HG02623 (cell line): ENCODE results near the gene PIEZO1.

Source experiments
- ATAC-seq: cut with Tn5 transposase; IDR thresholded peaks from one replicate; pipeline ENCODE4 v1.9.1; 2021; ENCODE audit warnings: moderate library complexity; ENCODE audit not compliant: unreplicated experiment

PIEZO1 gene

DNA sequence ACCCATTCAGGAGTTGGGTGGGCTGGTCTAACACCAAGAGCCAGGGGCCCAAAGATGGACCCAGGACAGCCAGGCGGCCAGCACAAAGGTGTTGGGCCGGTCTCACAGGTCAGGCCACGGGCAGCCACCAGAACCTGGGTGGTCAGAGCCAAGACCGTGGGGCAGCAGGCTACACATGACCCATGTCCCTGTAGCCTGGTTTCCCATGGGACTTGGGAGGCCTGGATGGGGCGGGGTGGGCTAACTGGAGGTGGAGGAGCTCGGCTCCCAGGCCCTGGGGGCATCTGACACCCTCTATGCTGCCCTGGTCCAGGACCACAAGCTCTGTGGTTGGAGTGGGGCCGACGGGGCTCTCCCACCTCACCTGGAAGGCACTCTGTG lies 61.5 kb downstream of the PIEZO1 start:
- ATAC-seq: no peak

DNA sequence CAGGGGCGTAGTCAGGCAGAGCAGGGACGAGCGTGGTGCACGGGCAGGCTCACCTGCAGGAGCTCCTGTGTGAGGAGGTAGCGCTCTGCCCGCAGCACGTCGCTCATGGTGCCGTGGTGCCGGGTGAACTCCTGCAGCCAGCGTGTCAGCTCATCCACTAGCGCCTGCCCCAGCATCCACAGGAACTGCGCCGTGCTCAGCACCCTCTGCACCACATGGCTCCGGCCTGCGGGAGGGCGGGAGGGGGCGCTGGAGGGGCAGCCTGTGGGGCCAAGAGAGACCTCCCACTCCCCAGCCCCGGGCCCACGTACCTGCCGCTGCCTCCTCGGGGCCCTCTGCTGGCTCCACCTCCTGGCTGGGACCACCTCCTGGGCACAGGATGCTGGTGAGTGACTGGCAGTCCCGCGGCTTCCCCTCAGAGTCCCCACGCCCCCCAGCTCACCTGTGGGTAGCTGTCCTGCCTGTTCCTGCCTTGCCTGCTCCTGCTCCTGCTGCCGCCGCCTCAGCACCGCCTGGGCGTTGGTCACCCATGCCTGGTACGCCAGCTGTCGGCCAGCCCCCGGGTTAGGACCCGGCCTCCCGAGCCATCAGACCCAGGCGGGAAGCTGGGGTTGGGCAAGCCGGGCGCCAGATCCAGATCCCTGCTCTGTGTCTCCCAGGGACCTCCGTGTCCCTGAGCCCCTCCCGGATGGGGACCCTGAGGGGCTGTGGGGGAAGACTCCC lies 62.1 kb downstream of the PIEZO1 start:
- no peak for ATAC-seq

DNA sequence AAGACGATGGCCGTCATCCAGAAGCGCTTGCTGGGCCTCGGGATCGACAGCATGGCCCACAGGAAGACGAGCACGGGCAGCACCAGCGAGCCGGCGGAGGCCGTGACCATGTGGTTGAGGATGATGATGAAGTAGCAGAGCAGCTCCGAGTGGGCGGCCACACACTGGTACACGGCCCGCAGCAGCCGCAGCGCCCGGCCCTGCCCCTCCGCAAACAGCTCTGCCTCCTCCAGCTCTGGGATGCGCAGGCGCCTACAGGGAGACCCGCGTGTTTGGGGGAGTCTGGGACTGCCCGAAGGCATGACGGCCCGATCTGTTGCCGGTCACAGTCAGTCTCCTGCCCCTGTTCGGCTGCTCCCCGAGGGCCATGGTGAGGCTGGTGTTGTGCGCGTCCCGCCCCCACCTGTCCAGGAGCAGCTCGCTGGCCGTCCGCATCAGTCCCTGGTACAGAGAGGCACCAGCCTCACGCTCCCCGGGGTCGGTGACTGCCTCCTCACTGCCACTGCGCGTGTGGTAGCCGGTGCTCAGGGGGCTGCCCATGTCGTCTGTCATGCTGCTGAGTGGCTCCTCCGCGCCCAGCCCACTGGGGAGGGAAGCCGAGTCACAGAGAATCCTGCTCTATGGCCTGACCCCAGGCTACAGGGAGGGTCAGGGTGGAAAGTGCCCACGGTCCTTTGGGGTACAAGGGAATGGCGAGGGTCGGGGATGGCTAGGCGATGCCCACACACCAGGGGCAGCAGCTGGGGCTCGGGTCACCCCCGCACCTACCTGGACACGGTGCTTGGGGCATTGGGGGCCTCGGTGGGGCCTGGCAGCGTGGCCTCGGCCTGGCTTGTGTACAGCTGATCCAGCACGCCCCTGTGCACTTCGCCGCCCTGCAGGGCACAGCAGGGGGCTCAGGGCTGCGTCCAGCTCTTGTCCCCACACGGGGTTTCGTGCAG lies 62.9 kb downstream of the PIEZO1 start:
- ATAC-seq: no peak

DNA sequence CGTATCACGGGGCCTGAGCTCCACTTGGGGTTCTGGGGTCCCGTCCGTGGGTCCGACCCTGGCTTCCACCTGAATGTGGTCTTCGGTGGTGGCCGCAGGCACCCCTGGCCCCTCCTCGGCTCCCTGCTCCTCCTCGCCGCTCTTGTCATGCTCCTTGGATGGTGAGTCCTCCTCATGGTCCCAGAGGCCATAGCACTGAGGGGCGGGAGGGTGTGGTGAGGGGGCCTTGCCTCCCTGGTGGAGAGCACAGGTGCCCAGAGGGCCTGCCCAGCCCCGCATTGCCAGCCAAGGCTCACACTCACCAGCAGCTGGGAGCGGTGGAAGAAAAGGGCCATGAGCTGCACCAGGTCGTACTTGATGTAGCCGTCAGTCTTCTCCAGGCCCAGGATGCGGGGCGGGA lies 63.8 kb downstream of the PIEZO1 start:
- no peak for ATAC-seq

DNA sequence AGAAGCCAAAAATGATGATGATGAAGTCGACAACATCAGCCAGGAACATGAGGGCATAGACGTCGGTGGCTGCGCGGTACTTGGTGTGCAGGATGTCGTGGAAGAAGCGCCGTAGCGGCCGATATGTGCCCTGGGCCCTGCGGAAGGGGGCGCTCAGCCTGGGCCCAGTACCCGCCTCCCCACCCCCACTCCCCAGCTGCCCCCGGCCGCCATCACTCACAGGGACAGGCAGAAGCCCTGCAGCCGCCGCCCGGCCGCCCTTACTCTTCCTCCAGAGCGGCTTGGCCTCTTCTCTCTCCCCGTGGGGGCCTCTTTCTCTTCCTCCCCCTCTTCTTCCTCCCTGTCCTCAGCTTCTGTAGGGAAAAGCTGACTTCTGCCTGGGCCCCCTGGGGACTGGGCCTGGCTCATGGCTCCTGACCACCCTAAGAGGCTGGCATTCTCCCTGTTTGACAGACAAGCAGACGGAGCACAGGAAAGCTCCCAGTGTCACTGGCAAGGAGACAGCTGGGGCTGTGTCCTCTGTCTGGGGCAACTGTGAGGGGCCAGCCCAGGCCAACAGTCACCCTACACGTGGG lies 64.5 kb downstream of the PIEZO1 start:
- no peak for ATAC-seq

DNA sequence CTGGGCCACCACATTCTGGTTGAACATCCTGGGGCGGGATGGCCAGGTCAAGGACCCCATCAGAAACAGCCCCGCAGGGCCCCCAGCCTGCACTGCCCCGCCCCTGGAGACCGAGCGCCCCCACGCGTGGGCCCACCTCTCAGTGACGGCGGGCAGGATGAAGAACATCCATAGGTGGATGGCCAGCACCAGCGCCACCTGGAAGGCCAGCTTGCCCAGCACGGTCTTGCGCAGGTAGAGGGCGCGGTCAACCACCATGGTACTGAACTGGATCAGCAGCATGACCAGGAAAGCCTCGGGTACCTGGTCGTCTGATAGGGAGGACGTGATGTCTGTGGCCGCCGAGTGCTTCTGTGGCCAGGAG lies 65.1 kb downstream of the PIEZO1 start:
- no peak for ATAC-seq

DNA sequence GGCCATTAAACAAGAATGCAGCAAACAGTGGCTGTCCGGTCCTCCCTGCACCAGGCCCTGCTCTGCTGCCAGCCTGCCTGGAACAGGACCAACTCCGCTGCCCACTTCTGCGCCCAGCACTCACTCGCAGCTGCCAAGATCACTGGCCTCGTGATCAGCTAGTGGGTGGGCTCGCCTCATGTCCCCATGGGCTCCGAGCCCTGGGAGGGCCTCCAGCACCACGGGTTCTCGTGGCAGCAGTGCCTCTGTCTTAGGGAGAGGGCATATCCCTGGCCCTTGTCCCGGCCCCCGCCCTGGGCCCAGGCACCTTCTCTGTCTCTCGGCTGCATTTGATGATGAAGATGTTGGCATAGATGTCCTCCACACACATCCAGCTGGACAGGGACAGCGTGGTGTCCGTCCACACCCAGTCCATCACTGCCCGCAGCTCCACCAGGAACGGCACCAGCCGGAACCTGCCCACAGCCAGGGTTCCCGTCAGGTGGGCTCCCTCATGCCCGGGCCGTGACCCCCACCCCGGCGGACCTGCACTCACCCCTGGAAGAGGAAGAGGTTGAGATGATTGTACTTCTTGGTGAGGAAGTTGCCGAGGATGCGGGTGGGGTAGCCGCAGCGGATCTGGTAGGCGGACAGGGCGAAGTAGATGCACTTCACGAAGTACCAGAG lies 65.6 kb downstream of the PIEZO1 start:
- ATAC-seq: no peak

DNA sequence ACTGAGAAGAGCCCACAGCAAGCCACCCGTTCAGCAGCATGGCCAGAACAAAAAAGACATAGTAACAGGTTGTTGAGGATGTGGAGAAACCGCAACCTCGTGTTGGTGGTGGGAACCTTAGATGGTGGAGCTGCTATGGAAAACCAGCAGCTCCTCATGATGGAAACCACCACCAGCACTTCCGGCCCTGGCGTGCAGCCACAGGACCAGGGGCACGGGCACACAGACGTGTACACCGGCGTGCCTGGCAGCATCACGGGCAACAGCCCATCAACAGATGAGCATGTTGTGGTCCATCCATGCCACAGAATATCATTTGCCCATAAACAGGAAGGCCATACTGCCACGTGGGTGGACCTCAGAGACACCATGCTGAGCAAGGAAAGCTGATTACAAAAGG lies 66.8 kb downstream of the PIEZO1 start:
- ATAC-seq: no peak

DNA sequence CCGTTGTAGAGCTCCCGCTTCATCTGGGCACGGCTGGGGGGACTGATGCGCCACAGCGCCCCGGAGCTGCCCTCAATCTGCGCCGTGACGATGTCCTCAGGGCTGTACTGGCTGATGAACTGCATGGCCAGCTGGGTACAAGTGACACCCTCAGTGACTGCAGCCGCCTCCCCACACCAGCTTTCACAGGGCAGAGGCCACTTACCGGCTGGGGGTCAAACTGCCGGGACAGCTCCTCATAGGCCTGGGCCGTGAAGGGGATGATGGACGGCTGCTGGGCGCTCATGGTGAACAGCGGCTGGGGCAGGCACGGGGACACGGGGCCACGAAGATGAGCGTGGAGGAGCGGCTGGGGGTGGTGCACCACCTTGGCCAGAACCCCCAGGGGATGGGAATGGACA lies 68.4 kb downstream of the PIEZO1 start:
- ATAC-seq: no peak

DNA sequence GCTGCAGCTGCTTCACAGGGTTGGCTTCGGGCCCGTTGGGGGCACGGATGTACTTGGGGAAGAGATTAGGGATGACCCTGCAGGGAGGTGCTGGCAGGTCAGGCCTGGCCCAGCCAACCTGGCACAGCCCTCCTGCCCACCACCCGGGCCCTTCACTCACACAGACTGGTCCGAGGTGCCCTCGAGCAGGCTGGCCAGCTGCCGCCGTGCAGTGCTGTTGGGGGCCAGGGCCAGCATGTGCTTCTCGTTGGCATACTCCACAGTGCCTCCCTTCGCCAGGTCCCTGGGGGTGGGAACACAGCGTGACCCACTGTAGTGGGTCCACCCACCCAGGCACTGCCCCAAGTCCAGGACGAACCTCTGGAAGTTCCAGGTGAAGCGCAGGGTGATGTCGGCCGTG lies 68.8 kb downstream of the PIEZO1 start:
- no peak for ATAC-seq

DNA sequence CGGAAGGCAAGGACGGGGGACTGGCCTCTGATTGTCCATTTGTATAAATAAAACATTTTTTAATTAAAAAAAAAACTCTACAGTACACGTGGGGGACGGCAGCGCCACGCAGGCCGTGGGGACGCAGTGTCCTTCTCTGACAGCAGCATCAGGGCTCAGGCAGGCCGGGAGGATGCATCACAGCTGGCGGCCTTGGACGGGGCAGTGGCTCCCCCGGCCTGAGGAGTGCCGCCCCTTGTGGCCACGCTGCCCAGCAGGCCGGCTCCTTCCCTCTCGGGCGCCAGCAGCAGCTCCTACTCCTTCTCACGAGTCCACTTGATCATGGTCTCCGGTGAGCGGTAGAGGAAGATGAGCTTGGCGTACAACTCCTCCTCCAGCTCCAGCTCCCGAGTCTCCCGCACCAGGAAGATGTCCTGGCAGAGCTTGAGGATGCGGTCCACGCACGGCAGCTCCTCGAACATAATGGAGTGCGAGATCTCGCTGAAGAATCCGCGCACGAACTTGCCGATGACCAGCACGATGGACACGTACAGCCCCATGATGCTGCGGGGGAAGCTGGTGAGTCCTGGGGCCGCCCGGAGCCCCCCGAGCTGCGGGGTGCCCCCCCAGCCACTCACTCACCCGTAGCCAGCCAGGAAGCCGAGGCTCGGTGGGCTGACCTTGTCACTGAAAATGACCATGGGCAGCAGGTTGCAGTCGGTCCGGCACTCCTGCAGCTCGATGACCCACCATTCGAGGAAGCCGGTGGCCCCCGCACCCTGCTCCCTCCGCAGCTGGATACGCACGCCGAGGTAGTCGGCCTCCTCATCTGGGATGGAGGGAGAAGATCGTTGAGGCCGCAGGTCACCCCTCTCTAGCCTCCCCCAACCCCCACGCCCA lies 69.5 kb downstream of the PIEZO1 start:
- ATAC-seq: no peak

DNA sequence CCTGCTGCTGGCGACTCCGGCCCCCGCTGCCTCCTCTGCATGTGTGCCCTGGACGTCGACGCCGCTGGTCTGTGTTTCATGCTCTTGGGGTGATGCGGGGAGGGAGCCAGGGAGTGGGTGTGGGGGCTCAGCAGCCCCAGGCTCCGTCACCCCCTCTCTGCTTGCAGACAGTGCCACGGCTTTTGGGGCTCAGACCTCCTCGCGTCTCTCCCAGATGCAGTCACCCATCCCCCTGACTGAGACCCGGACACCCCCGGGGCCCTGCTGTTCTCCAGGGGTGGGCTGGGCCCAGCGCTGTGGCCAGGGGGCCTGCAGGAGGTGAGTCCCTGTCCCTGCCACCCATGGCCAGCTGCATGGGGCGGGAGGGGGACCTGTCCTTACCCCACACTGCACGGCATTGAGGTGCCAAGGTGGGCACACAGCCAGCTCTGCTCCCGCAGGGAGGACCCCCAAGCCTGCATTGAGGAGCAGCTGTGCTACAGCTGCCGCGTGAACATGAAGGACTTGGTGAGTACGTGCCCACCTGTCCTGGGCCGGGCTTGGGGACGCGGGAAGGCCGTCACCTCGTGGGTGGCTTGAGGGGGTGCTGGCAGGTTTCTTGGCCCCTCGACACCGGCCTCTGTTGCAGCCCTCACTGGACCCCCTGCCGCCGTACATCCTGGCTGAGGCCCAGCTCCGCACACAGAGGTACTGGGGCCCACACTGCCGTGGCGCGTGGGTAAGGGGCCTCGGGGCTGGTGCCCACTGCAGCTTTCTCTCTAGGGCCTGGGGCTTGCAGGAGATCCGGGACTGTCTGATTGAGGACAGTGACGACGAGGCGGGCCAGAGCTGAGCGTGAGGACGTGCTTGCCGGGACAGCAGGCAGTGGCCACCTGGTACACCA lies 70.4 kb downstream of the PIEZO1 start:
- no peak for ATAC-seq

DNA sequence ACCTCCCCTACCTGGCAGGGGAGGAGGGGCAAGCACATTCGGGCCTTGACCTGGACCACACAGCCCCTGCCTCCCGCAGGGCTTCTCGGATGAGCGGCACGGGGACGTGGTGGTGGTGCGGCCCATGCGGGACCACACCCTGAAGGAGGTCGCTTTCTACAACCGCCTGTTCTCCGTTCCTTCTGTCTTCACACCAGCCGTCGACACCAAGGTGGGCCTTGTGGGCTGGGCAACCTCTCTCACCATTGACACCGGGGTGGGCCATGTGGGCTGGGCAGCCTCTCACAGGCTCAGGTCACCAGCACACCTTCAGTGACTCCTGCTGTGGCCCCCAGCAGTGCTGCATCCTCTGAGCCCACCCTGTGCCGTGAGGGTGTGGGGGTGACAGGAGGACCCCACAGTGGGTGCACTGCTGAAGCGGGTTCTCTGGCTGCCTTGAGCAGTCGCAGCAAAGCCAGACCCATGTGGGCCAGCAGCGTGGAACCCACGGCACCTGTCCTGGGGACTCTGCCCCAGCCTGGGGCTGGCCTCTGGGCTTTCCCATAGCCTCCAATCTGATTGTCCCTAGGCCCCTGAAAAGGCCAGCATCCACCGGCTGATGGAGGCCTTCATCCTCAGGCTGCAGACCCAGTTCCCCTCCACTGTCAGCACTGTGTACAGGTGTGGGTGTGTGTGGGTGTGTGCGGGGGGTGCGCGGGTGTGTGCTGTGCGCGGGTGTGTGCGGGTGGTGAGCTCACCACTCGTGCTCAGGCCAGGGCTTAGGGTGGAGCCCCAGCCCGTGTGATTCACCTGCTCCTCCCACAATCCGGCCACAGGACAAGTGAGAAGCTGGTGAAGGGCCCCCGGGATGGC lies 71.2 kb downstream of the PIEZO1 start:
- ATAC-seq: no peak

DNA sequence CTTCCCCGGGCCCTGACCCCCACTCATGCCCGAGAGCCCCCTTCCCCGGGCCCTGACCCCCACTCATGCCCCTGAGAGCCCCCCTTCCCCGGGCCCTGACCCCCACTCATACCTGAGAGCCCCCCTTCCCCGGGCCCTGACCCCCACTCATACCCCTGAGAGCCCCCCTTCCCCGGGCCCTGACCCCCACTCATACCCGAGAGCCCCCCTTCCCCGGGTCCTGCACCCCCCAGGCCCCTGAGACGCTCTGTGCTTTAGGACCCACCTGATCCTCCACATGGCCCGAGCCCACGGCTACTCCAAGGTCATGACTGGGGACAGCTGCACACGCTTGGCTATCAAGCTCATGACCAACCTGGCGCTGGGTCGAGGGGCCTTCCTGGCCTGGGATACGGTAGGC lies 72.0 kb downstream of the PIEZO1 start:
- ATAC-seq: no peak

DNA sequence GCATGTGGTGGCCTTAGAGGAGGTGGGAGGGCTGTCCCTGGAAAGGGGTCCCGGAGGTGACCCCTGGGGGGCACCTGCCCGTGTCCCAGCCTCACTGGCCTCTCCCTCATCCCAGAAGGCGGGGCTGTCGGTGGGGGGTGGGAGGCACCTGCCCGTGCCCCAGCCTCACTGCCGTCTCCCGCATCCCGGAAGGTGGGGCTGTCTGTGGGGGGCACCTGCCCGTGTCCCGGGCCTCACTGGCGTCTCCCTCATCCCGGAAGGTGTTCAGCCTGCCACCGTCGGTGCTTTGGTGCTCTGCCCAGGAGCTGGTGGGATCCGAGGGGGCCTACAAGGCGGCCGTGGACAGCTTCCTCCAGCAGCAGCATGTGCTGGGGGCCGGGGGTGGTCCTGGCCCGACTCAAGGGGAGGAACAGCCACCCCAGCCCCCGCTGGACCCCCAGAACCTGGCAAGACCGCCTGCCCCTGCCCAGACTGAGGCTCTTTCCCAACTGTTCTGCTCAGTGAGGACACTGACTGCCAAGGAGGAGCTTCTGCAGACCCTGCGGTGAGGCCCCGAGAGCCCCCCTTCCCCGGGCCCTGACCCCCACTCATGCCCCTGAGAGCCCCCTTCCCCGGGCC lies 72.5 kb downstream of the PIEZO1 start:
- no peak for ATAC-seq

DNA sequence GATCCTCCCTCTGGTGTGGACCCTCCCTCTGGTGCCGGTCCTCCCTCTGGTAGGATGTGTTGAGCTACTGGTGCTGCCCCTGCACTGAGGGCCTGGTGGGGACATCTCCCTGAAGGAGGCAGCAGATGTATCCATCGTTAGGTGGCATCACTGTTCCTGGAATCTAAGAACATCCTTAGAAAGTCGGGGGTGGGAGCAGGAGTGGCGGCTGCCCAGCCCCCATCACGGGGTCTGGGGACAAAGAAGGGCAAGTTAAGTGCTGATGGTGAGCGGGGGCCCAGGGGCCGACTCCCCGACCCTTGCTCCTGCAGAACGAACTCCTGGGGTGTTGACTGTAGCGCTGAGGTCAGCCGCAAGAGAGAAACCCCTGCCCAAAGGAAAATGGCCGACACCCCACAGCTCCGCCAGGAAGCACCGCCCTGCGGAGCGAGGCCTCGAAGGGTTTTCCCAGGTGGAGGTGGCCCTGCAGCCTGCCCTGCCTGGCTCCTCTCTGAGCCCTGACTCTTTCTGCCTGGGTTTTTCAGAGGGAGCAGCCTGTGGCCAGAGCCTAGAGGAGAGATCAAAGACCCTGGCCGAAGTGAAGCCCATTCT lies 73.2 kb downstream of the PIEZO1 start:
- ATAC-seq: no peak

DNA sequence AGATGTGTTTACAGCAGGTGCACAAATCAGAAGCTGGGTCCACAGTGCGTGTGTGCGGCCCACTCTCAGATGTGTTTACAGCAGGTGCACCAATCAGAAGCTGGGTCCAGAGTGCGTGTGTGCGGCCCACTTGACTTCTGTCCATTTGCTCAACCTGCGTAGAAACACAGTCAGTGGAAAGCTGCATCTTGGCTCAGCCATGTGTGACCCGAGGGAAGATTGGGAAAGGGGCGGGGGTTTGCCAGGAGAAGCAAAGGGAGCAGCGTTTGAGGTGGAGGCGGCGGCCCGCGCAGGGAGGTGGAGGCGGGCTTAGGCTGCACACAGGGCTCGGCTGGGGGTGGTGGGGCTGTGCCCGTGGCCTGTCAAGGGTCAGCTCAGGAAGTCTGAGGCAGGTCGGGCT lies 74.5 kb downstream of the PIEZO1 start:
- ATAC-seq: no peak
